Mammary epithelial cell (primary cell): ENCODE measurements around the gene LPGAT1.

ENCODE experiments used
- EZH2 ChIP-seq: IDR thresholded peaks from 2 replicates; pipeline ENCODE4 v1.6.1; 2012; ENCODE audit warnings: low read length, inconsistent platforms, borderline replicate concordance
- TF ChIP-seq, protein P1 (sequence below), 2 donors: IDR thresholded peaks in 1 of 2; conservative IDR thresholded peaks in 1 of 2; 2 replicates each; pipeline ENCODE4 v1.5.1; 2011 to 2012; ENCODE audit warnings: inconsistent platforms in 2 of 2, low read length in 2 of 2, mild to moderate bottlenecking in 2 of 2, control low read depth in 1 of 2, low read depth in 1 of 2; ENCODE audit not compliant: insufficient read depth in 1 of 2; ENCODE audit errors: extremely low read depth in 1 of 2

GRCh38 chr1:211825980-211826379, 4.6 kb downstream of the LPGAT1 start:
- TF ChIP-seq, protein P1, sequence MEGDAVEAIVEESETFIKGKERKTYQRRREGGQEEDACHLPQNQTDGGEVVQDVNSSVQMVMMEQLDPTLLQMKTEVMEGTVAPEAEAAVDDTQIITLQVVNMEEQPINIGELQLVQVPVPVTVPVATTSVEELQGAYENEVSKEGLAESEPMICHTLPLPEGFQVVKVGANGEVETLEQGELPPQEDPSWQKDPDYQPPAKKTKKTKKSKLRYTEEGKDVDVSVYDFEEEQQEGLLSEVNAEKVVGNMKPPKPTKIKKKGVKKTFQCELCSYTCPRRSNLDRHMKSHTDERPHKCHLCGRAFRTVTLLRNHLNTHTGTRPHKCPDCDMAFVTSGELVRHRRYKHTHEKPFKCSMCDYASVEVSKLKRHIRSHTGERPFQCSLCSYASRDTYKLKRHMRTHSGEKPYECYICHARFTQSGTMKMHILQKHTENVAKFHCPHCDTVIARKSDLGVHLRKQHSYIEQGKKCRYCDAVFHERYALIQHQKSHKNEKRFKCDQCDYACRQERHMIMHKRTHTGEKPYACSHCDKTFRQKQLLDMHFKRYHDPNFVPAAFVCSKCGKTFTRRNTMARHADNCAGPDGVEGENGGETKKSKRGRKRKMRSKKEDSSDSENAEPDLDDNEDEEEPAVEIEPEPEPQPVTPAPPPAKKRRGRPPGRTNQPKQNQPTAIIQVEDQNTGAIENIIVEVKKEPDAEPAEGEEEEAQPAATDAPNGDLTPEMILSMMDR (conservative IDR thresholded peaks at IDR 0.05 in 1 of 2, IDR thresholded peaks at IDR 0.05 in 1 of 2; ENCODE audit: extremely low read depth in 1 of 2, insufficient read depth in 1 of 2, low read depth in 1 of 2, low read length in 2 of 2) = no peak
- no peak for TF ChIP-seq EZH2
